ENCODE measurements around the gene CIAPIN1. TPM values are rescaled to one million over a fixed set of nuclear protein-coding genes. Genes with fewer than 3 reads are reported as not detected.

The CIAPIN1 gene
- polyA plus RNA-seq, 3 donors = 24.0 to 46.5 (median 42.1) TPM

DNA sequence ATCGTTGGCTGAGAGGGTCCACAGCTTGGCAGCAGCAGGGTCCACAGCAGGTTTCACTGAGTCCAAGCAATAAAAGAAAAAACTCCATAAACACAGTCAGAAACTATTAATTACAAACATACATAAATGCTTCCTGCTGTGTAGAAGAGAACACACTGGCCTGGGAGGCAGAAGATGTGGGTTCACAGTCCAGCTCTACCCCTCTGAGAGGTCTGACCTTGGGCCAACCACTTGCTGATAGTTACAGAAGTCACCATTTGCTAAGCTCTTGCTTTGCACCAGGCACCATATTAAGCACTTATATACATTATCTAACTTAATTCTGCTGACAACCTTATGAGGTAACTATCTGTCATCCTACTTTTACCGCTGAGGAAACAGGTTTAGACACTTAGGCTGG is 14.7 kb downstream of the CIAPIN1 start:
- no peaks in the 10 kb centered on the region for H3K27me3 Mint-ChIP-seq (ENCODE audit: low read depth in 3 of 3)
- H3K4me3 Mint-ChIP-seq = no peak overlapping the region
- no peaks in the 10 kb centered on the region for H3K9me3 Mint-ChIP-seq
- intact Hi-C loops (cut with micrococcal nuclease) = no loop called here
- DNase-seq = no peak
- Histone ChIP-seq H3K27ac (ENCODE audit: low read depth in 1 of 2, low read length in 2 of 2) (no peak overlapping the region), H3K79me2 (ENCODE audit: insufficient read depth, low read length) (no peaks in the 10 kb centered on the region), H3K9ac (ENCODE audit: insufficient read depth, low read length, poor library complexity, severe bottlenecking) (no peak overlapping the region), H3K36me3 (replicated peaks in 1 of 2; ENCODE audit: control insufficient read depth in 1 of 2, insufficient read depth in 2 of 2, low read length in 2 of 2) (peaks cover 83 to 98% of the 10 kb centered on the region in 2 donors), H2AFZ (ENCODE audit: insufficient read depth, low read depth, low read length, poor library complexity, severe bottlenecking) (no peak overlapping the region), H3K4me3 (replicated peaks in 1 of 3; ENCODE audit: low read depth in 2 of 3, low read length in 3 of 3) (no peak overlapping the region), H3K4me2 (replicated peaks; ENCODE audit: extremely low read depth, low read length, poor library complexity, severe bottlenecking) (no peak overlapping the region), H3K27me3 (ENCODE audit: control insufficient read depth in 2 of 2, insufficient read depth in 2 of 2, low read length in 2 of 2) (no peaks in the 10 kb centered on the region), H4K20me1 (ENCODE audit: insufficient read depth, low read length) (no peaks in the 10 kb centered on the region), H3K4me1 (ENCODE audit: control insufficient read depth in 1 of 2, insufficient read depth in 2 of 2, low read length in 2 of 2) (no peaks in the 10 kb centered on the region), H3K9me3 (replicated peaks in 1 of 2; ENCODE audit: control insufficient read depth in 1 of 2, insufficient read depth in 1 of 2, low read length in 2 of 2) (no peaks in the 10 kb centered on the region)
- peak overlapping the region in 1 of 7 donors; percentile 43 for H3K27ac Mint-ChIP-seq
- no peaks in the 10 kb centered on the region for H3K4me1 Mint-ChIP-seq
- TF ChIP-seq, protein P1, sequence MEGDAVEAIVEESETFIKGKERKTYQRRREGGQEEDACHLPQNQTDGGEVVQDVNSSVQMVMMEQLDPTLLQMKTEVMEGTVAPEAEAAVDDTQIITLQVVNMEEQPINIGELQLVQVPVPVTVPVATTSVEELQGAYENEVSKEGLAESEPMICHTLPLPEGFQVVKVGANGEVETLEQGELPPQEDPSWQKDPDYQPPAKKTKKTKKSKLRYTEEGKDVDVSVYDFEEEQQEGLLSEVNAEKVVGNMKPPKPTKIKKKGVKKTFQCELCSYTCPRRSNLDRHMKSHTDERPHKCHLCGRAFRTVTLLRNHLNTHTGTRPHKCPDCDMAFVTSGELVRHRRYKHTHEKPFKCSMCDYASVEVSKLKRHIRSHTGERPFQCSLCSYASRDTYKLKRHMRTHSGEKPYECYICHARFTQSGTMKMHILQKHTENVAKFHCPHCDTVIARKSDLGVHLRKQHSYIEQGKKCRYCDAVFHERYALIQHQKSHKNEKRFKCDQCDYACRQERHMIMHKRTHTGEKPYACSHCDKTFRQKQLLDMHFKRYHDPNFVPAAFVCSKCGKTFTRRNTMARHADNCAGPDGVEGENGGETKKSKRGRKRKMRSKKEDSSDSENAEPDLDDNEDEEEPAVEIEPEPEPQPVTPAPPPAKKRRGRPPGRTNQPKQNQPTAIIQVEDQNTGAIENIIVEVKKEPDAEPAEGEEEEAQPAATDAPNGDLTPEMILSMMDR (IDR thresholded peaks at IDR 0.05) = no peak
- WGBS (ENCODE audit: insufficient coverage) = 100% methylated on average over 1 of the region's 2 CpGs
- H3K36me3 Mint-ChIP-seq = peaks cover 86 to 94% of the 10 kb centered on the region in 2 donors

DNA sequence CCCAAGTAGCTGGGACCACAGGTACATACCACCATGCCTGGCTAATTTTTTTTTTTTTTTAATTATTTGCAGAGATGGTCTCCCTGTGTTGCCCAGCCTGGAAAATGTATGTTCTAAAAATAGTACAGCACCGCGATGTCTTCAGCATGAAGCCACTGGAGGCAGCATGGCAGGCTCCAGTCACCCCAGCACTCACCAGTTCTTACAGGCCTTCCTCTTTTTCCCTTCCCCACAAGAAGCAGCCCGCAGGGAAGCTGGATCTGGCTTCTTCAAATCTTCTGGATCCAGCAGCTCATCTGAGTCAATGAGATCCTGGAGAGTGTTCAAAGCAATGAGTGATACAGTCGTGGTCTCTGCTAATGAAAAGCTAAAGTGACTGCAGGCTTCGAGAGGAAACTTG is 16.2 kb downstream of the CIAPIN1 start:
- Mint-ChIP-seq H3K36me3 (peaks cover 84 to 98% of the 10 kb centered on the region in 2 donors), H3K4me1 (no peaks in the 10 kb centered on the region), H3K27ac (peak overlapping the region in 2 of 7 donors; percentile 37 to 64), H3K27me3 (ENCODE audit: low read depth in 3 of 3) (no peaks in the 10 kb centered on the region), H3K4me3 (no peak overlapping the region), H3K9me3 (no peaks in the 10 kb centered on the region)
- H3K36me3 ChIP-seq (replicated peaks in 1 of 2; ENCODE audit: control insufficient read depth in 1 of 2, insufficient read depth in 2 of 2, low read length in 2 of 2) = peaks cover 84 to 96% of the 10 kb centered on the region in 2 donors
- H3K27ac ChIP-seq (ENCODE audit: low read depth in 1 of 2, low read length in 2 of 2) = no peak overlapping the region
- H3K4me2 ChIP-seq (replicated peaks; ENCODE audit: extremely low read depth, low read length, poor library complexity, severe bottlenecking) = no peak overlapping the region
- TF ChIP-seq, protein P1 (IDR thresholded peaks at IDR 0.05) = no peak
- H3K4me1 ChIP-seq (ENCODE audit: control insufficient read depth in 1 of 2, insufficient read depth in 2 of 2, low read length in 2 of 2) = no peaks in the 10 kb centered on the region
- DNase-seq = no peak
- H4K20me1 ChIP-seq (ENCODE audit: insufficient read depth, low read length) = no peaks in the 10 kb centered on the region
- no peak overlapping the region for H3K4me3 ChIP-seq (replicated peaks in 1 of 3; ENCODE audit: low read depth in 2 of 3, low read length in 3 of 3)
- no peaks in the 10 kb centered on the region for H3K9me3 ChIP-seq (replicated peaks in 1 of 2; ENCODE audit: control insufficient read depth in 1 of 2, insufficient read depth in 1 of 2, low read length in 2 of 2)
- H3K27me3 ChIP-seq (ENCODE audit: control insufficient read depth in 2 of 2, insufficient read depth in 2 of 2, low read length in 2 of 2) = no peaks in the 10 kb centered on the region
- intact Hi-C loops (cut with micrococcal nuclease) = no loop called here
- H3K79me2 ChIP-seq (ENCODE audit: insufficient read depth, low read length) = no peaks in the 10 kb centered on the region
- 92% methylated on average over 3 of the region's 5 CpGs for WGBS (ENCODE audit: insufficient coverage)
- H2AFZ ChIP-seq (ENCODE audit: insufficient read depth, low read depth, low read length, poor library complexity, severe bottlenecking) = no peak overlapping the region
- H3K9ac ChIP-seq (ENCODE audit: insufficient read depth, low read length, poor library complexity, severe bottlenecking) = no peak overlapping the region

Data from CD14-positive monocyte (primary cell).